A549 treated with RU486 at 1 μM for 4 hours (cell line): ENCODE results near the gene TRPC5OS. TPM values are rescaled to one million over a fixed set of nuclear protein-coding genes. Genes with fewer than 3 reads are reported as not detected.

ENCODE experiments used
- total RNA-seq: library from RNA; stranded (reverse); fragments of 200-300 nt; extraction: Qiagen RNA extraction; gene quantifications from 5 replicates; pipeline ENCODE4 v1.2.3, GENCODE V29; 2022; ENCODE audit warnings: low read depth

Gene TRPC5OS
- not detected in 5 replicates for total RNA-seq

DNA sequence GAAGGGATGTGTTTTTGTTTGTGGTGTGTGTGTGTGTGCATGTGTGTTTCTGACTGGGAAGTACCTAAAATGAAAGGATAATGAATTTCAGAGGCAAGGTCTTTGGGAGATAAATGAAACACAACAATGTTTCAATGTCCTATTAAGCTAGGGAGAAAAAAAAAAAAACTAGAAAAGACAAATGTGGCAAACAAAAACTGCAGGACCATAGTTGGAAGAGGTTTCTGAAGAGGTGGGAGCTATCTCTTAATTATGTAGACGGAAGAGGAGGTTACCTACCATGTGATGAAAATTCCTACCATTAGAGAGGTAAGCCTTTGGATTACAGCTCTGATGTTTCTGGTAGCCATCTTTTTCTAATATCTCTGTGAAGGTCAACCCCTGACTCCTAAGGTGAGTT, at the start of gene TRPC5OS:
TSS of gene TRPC5OS (plus strand) at position 301 of the 400 bp plus-strand sequence. CDS start 25,669 bp downstream, outside the sequence.

Other genes starting within 250 kb of the TRPC5OS start
- gene ALG13, start 195.0 kb upstream of the TRPC5OS start, total RNA-seq, result 52.3 to 66.8 TPM (median 60.1 TPM) in 5 replicates
- gene TRPC5, start 206.6 kb downstream of the TRPC5OS start, total RNA-seq, result not detected in 5 replicates
- gene RTL4, start 206.8 kb downstream of the TRPC5OS start, total RNA-seq, result not detected in 5 replicates